DND-41 (cell line): ENCODE data around the gene CALCOCO1.

Source experiments
- CTCF ChIP-seq: IDR thresholded peaks from 2 replicates; pipeline ENCODE4 v1.5.1; 2012; ENCODE audit warnings: borderline replicate concordance, low read length, moderate library complexity, mild to moderate bottlenecking; ENCODE audit not compliant: poor library complexity, severe bottlenecking; ENCODE audit errors: extremely low read depth
- EZH2 ChIP-seq: IDR thresholded peaks from 3 replicates; pipeline ENCODE4 v1.6.1; 2012; ENCODE audit warnings: borderline replicate concordance, low read depth, mild to moderate bottlenecking, moderate library complexity, low read length, inconsistent platforms; ENCODE audit not compliant: severe bottlenecking

GRCh38 chr12:53755893-53756292 is 28.6 kb upstream of the CALCOCO1 start:
- no peak for TF ChIP-seq CTCF
- TF ChIP-seq EZH2: no peak
